Lung (tissue), 12 donors: ENCODE results near the gene BTNL2. TPM values are rescaled to one million over a fixed set of nuclear protein-coding genes. Genes with fewer than 3 reads are reported as not detected.

Experiments used
- ATAC-seq: fragments of 200-7000 bp; cut with Tn5 transposase; one replicate; pipeline ENCODE4 v1.9.1; 2020; ENCODE audit warnings: moderate number of reproducible peaks; ENCODE audit not compliant: insufficient read depth, low FRiP score
- DNase-seq, 3 donors: peaks; one replicate each; pipeline ENCODE4 v3.0.0-alpha.2; 2013 to 2017
- H3K27ac ChIP-seq, 2 donors: one replicate each; pipeline ENCODE4 v1.5.1; 2013; ENCODE audit warnings: mild to moderate bottlenecking in 2 of 2, moderate library complexity in 2 of 2, control low read depth in 1 of 2, inconsistent platforms in 1 of 2, low read depth in 1 of 2, low read length in 1 of 2
- H3K27me3 ChIP-seq, 3 donors: one replicate each; pipeline ENCODE4 v1.5.1; 2013; ENCODE audit warnings: low read length in 2 of 3; ENCODE audit not compliant: control insufficient read depth in 3 of 3, insufficient read depth in 3 of 3
- H3K36me3 ChIP-seq, 4 donors: one replicate each; pipeline ENCODE4 v1.5.1; 2013; ENCODE audit warnings: low read length in 4 of 4, mild to moderate bottlenecking in 1 of 4, moderate library complexity in 1 of 4; ENCODE audit not compliant: control insufficient read depth in 4 of 4, insufficient read depth in 4 of 4
- H3K4me1 ChIP-seq, 5 donors: one replicate each; pipeline ENCODE4 v1.5.1; 2013; ENCODE audit warnings: low read length in 5 of 5, mild to moderate bottlenecking in 2 of 5, moderate library complexity in 1 of 5; ENCODE audit not compliant: control insufficient read depth in 5 of 5, insufficient read depth in 5 of 5
- H3K4me3 ChIP-seq: one replicate; pipeline ENCODE4 v1.5.1; 2013; ENCODE audit warnings: mild to moderate bottlenecking, control low read depth, moderate library complexity
- H3K9ac ChIP-seq, 2 donors: one replicate each; pipeline ENCODE4 v1.5.1; 2013; ENCODE audit warnings: low read length in 2 of 2, control low read depth in 1 of 2; ENCODE audit not compliant: insufficient read depth in 1 of 2
- H3K9me3 ChIP-seq, 4 donors: one replicate each; pipeline ENCODE4 v1.5.1; 2013; ENCODE audit warnings: low read length in 3 of 4, mild to moderate bottlenecking in 1 of 4, moderate library complexity in 1 of 4; ENCODE audit not compliant: control insufficient read depth in 4 of 4, insufficient read depth in 3 of 4
- WGBS, 2 donors: extraction: QIAGEN DNeasy Blood & Tissue Kit; methylation state at CpG; one replicate each; pipeline ENCODE4 v1.1.7; 2013; 5-methylcytosine and 5-hydroxymethylcytosine counted together
- polyA plus RNA-seq, 2 donors: library from polyadenylated mRNA; stranded (reverse); fragments of 200-250 nt; gene quantifications; one replicate each; pipeline ENCODE4 v1.2.1, GENCODE V29; 2013
- total RNA-seq, 2 donors: library from RNA; depleted of rRNA in 1 of 2; stranded (reverse); fragments of >200 nt in 1 of 2; gene quantifications; one replicate each; pipeline ENCODE4 v1.2.1, GENCODE V29; 2014 to 2021
- TF ChIP-seq, protein P1 (sequence below): IDR thresholded peaks from 2 replicates; pipeline ENCODE4 v1.5.1; 2012; ENCODE audit warnings: mild to moderate bottlenecking; ENCODE audit errors: control extremely low read depth, extremely low read depth
- donor health status: control.
- donor health status: control.
- donor health status: Bipolar disorder and iron deficiency.
- donor health status: healthy.
- donor health status: DM: yes; HTN: yes; CAD: no.

BTNL2 gene
- total and polyA plus RNA-seq, 4 donors, result not detected

DNA sequence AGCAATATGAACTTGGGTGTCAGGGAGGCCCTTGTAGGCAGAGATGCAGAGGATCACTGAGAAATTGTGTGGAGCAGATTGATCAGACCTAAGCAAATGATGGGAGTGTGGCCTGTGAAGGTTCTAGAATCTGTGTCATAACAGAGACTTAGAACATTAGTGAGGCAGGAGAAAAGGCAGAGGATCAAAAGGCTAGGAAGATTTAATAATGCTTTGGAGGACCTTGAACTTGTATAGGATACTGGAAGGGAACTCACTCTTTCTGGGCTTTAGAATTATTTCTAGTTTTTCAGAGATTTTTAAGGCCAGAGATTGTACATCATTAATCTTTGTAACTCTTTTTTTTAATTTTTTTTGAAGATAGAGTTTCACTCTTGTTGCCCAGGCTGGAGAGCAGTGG lies 35.2 kb downstream of the BTNL2 start, which contains the start of gene TSBP1:
Gene TSBP1 (minus strand): TSS at position 101 of the 400 bp plus-strand sequence. CDS start 197 bp downstream, outside the sequence.
- Histone ChIP-seq H3K4me1 (no peaks in the 10 kb centered on the region), H3K9ac (no peak within 1 kb of the TSS), H3K27ac (no peak within 1 kb of the TSS), H3K36me3 (peaks cover 0 to 6% (median 0%) of the 10 kb centered on the region in 4 donors), H3K9me3 (no peaks in the 10 kb centered on the region), H3K4me3 (no peak within 1 kb of the TSS), H3K27me3 (peaks cover 0 to 2% (median 0%) of the 10 kb centered on the region in 3 donors)
- ATAC-seq (no peak), DNase-seq (no peak)
- TF ChIP-seq, protein P1, sequence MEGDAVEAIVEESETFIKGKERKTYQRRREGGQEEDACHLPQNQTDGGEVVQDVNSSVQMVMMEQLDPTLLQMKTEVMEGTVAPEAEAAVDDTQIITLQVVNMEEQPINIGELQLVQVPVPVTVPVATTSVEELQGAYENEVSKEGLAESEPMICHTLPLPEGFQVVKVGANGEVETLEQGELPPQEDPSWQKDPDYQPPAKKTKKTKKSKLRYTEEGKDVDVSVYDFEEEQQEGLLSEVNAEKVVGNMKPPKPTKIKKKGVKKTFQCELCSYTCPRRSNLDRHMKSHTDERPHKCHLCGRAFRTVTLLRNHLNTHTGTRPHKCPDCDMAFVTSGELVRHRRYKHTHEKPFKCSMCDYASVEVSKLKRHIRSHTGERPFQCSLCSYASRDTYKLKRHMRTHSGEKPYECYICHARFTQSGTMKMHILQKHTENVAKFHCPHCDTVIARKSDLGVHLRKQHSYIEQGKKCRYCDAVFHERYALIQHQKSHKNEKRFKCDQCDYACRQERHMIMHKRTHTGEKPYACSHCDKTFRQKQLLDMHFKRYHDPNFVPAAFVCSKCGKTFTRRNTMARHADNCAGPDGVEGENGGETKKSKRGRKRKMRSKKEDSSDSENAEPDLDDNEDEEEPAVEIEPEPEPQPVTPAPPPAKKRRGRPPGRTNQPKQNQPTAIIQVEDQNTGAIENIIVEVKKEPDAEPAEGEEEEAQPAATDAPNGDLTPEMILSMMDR, result no peak

DNA sequence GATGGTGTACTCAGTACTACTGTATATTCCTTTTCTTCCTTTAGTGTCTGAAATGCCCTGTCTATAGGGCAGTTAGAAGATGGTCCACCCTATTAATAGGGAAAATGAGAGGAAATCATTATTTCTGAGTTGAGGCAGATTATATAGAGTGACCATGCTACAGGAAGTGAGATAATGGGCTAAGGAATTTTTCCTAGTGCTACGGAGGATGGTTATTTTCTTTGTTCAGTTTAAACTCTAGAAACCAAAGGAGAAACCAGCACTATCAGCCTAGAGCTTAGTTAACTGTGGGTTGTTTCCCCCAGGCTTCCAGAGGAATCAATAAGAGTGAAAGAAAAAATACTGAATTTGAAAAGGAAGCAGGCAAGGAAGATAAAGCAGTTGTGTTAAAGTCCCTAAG lies 35.8 kb downstream of the BTNL2 start:
- peaks cover 0 to 6% (median 0%) of the 10 kb centered on the region in 4 donors for H3K36me3 ChIP-seq
- WGBS, 2 donors, result 33 to 55% methylated on average over 1 of the region's 1 CpG
- DNase-seq, result no peak
- no peaks in the 10 kb centered on the region for H3K9me3 ChIP-seq
- TF ChIP-seq, protein P1, result no peak
- H3K4me1 ChIP-seq, result no peaks in the 10 kb centered on the region
- no peak overlapping the region for H3K4me3 ChIP-seq
- ATAC-seq, result no peak
- H3K9ac ChIP-seq, result no peak overlapping the region
- H3K27ac ChIP-seq, result no peak overlapping the region
- peaks cover 0 to 2% (median 0%) of the 10 kb centered on the region in 3 donors for H3K27me3 ChIP-seq

DNA sequence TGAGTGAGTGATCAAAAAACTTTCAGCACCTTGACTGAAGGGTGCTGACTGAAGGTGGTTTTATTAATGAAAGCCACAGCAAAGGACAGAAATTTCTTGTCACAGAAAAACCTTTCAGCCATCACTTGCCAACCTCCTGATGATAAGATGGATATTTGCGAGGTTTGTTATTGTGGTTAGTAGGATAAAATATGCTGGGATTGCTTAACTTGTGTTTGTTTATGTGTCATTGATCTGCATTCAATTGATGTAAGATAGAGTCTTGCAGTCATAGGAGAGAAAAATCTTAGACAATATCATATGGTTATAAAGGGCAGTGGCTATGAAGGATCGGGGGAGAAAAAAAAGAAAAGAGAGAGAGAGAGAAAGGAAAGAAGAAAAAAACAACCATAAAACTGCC lies 36.5 kb downstream of the BTNL2 start:
- no peaks in the 10 kb centered on the region for H3K4me1 ChIP-seq
- DNase-seq, result no peak
- H3K4me3 ChIP-seq, result no peak overlapping the region
- WGBS, 2 donors, result 83 to 89% methylated on average over 2 of the region's 2 CpGs
- H3K9me3 ChIP-seq, result no peaks in the 10 kb centered on the region
- no peaks in the 10 kb centered on the region for H3K27me3 ChIP-seq
- ATAC-seq, result no peak
- no peaks in the 10 kb centered on the region for H3K36me3 ChIP-seq
- TF ChIP-seq, protein P1, result no peak
- no peak overlapping the region for H3K27ac ChIP-seq
- no peak overlapping the region for H3K9ac ChIP-seq

DNA sequence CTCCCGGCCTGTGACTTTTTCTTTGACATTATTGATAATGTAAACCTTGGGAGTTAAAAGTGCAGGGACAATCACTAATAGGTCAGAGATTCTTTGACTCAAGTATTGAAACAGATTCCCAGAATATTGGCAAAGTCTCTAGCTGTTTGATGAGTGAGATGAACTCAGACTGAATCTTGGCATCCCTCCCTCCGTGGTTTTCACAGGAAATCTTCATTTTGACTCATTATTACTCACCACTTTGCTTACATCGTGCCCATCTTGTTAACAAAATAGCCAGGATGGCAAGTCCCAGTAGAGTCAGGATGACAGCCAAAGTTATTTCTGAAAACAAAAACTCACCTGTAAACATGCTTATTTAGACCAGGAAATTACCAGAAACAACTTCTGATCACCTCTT lies 37.3 kb downstream of the BTNL2 start:
- no peak overlapping the region for H3K4me3 ChIP-seq
- ATAC-seq (no peak), DNase-seq (no peak)
- no peaks in the 10 kb centered on the region for H3K36me3 ChIP-seq
- no peaks in the 10 kb centered on the region for H3K4me1 ChIP-seq
- H3K27ac ChIP-seq, result no peak overlapping the region
- H3K9me3 ChIP-seq, result no peaks in the 10 kb centered on the region
- 37 to 52% methylated on average over 3 of the region's 3 CpGs for WGBS, 2 donors
- TF ChIP-seq, protein P1, result no peak
- H3K9ac ChIP-seq, result no peak overlapping the region
- H3K27me3 ChIP-seq, result no peaks in the 10 kb centered on the region
